Measurements from ENCODE around the gene ISG20L2. TPM values are rescaled to one million over a fixed set of nuclear protein-coding genes. Genes with fewer than 3 reads are reported as not detected.

Gene ISG20L2
- total RNA-seq, 1 donor from 2014 or later = 35.3 TPM

DNA sequence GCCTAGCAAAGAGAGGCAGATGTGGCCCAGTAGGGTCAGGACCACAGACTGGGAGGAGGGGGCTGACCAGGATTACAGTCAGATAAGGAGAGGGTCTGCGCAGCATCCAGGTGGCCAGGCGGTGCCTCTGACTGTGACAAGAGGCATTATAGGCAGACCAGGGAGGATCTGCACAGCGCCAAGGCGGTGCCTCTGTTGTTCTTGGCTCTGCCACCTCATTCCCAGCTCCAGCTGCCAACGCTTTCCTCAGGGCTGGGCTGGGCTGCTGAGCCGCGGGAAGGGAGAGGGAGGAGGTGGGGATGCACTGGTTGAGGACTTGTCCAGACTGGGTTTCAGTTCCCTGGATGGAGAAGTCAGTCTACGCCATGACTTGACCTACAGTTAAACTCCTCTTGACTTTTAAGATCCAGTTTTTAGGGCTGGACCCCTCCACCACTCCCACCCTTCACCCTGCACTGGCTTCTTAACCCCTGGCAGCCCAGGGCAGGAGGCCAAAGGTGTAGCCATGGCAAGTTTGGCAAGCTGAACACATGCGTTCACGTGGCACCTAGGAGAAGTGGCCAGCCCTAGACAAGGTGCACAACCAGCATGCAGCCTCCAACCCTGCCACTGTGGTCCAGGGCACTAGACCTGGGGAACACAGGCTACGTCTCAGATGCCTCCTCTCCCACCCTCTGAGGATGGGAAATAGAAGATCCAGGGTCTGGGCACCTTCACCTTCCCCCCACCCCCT lies 18.6 kb downstream of the ISG20L2 start:
- Mint-ChIP-seq H3K9me3 (no peaks in the 10 kb centered on the region), H3K36me3 (peaks cover 3% of the 10 kb centered on the region), H3K4me3 (peak overlapping the region; percentile 93), H3K27ac (peak overlapping the region; percentile 3), H3K4me1 (ENCODE audit: unreplicated experiment) (peaks cover 57% of the 10 kb centered on the region), H3K27me3 (no peaks in the 10 kb centered on the region)
- no peak for DNase-seq (ENCODE audit: extremely low spot score, unreplicated experiment)
- TF ChIP-seq, protein P1, sequence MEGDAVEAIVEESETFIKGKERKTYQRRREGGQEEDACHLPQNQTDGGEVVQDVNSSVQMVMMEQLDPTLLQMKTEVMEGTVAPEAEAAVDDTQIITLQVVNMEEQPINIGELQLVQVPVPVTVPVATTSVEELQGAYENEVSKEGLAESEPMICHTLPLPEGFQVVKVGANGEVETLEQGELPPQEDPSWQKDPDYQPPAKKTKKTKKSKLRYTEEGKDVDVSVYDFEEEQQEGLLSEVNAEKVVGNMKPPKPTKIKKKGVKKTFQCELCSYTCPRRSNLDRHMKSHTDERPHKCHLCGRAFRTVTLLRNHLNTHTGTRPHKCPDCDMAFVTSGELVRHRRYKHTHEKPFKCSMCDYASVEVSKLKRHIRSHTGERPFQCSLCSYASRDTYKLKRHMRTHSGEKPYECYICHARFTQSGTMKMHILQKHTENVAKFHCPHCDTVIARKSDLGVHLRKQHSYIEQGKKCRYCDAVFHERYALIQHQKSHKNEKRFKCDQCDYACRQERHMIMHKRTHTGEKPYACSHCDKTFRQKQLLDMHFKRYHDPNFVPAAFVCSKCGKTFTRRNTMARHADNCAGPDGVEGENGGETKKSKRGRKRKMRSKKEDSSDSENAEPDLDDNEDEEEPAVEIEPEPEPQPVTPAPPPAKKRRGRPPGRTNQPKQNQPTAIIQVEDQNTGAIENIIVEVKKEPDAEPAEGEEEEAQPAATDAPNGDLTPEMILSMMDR (conservative IDR thresholded peaks at IDR 0.05) = no peak

DNA sequence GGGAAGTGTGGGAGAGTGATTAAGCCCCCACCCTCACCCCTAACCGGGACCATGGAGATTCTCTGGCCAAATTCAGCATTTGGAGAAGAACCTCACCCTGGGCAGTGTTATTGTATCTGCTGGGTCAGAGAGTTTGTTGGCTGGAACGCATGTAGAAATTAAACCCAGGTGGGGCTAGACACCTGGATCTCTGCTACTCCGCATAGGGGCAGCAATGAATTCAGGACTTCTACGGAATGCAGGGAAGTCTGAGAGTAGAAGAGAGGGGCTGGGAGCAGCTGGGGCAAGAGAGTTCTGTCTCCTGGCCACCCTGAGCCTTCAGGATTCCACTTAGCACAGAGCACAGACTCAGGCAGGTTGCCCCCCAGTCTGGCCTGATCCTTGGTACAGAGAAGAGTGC lies 19.5 kb downstream of the ISG20L2 start:
- Mint-ChIP-seq H3K4me1 (ENCODE audit: unreplicated experiment) (peaks cover 57% of the 10 kb centered on the region), H3K4me3 (peak overlapping the region; percentile 93), H3K36me3 (no peaks in the 10 kb centered on the region), H3K27ac (peak overlapping the region; percentile 73), H3K27me3 (peaks cover 6% of the 10 kb centered on the region), H3K9me3 (no peaks in the 10 kb centered on the region)
- no peak for DNase-seq (ENCODE audit: extremely low spot score, unreplicated experiment)
- TF ChIP-seq, protein P1 (conservative IDR thresholded peaks at IDR 0.05) = no peak

DNA sequence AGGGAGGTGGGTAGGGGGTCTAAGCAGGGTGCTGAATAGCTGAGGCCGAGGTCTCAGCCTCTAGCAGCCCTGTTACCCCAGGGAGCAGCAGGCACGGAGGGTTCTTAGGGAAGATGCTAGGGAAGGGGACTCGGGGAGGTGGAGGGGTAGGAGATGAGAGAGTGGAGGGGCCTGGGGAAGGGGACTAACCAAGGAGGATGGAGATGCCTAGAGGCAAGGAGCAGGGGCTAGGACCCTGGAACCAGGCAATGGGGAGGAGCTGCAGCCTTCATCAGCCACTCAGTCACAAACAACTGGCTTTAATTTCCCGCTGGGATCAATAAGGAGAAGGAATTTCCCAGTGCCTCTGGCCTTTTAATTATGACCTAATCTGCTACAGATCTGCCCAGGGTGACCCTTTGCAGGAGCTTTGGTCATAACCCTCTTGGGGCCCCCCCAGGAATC lies 20.3 kb downstream of the ISG20L2 start:
- H3K27ac Mint-ChIP-seq = peak overlapping the region; percentile 73
- H3K4me1 Mint-ChIP-seq (ENCODE audit: unreplicated experiment) = peaks cover 65% of the 10 kb centered on the region
- no peaks in the 10 kb centered on the region for H3K36me3 Mint-ChIP-seq
- H3K27me3 Mint-ChIP-seq = peaks cover 7% of the 10 kb centered on the region
- TF ChIP-seq, protein P1 (conservative IDR thresholded peaks at IDR 0.05) = no peak
- H3K9me3 Mint-ChIP-seq = no peaks in the 10 kb centered on the region
- no peak for DNase-seq (ENCODE audit: extremely low spot score, unreplicated experiment)
- peak overlapping the region; percentile 93 for H3K4me3 Mint-ChIP-seq

DNA sequence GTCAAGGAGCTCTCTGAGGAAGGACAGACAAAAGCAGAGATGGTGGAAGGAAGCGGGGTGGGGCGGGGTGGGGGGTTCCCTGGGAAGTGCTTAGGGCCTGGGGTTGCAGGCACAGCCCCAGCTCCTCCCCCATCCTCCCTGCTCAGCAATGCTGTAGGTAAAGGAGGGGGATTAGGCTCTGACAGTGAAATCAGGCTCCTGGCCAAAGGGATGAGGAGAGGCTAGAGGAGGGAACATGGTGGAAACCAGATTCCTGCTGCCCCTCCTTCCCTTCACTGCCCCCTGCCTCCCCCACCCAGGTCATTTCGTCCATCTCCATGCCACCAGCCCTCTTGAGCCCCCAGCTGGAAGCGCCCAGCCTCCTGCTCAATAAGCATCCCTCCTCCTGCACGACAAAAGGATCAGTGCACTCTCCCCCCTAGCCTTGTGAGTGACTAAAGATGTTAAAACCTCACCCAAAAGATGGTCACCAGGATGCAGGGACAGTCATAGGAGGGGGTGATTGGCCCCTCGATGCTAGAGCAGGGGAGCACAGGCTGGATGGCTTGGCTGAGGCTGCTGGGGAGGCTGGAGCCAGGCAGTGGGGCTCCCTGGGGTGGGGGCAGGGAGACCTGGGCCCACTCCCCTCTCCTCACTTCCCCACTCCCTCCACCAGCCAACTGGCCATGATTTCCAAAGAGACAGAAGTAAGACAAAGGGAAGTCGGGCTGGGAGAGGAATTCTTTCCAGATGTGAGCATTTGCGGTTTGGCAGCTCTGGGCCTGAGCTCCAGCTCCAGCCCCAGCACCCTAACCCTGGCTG lies 20.9 kb downstream of the ISG20L2 start:
- H3K4me3 Mint-ChIP-seq = peak overlapping the region; percentile 93
- H3K4me1 Mint-ChIP-seq (ENCODE audit: unreplicated experiment) = peaks cover 66% of the 10 kb centered on the region

DNA sequence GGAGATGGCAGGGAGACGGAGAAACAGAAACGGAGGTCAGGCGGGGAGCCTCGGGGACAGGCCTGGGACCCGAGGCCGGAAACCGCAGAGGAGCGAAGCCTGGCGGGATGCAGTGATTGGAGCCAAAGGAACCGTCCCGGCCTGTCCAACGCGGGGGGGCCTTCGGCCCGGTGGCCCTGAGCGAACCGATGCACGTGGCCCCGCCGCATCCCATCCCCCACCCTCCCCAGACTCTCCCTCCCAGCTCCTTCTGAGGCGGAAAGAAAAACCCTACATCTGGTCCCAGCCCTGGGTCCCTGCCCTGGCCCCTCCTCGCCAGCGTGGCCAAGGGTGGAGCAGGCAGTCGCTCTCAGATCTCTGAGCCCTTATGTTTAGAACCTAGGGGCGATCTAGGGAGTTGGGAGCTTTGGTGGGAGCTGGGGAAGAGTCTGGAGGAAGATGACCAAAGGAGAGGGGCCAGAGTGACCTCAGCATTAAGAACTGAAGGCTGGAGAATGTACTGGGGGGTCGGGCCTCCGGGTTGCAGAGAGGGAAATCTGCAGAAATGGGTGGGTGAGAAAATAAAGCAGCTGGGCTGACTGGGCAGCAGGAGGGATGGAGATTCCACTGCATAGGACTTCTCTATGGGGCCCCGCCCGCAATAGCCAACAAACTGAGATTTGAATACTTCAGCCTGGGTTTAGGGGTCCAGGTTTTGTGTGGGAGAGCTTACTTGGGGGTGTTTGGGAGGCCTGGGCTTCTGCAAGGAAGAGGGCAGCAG lies 21.7 kb downstream of the ISG20L2 start:
- DNase-seq (ENCODE audit: extremely low spot score, unreplicated experiment) = no peak
- H3K27ac Mint-ChIP-seq = peak overlapping the region; percentile 73
- peaks cover 58% of the 10 kb centered on the region for H3K4me1 Mint-ChIP-seq (ENCODE audit: unreplicated experiment)
- TF ChIP-seq, protein P1 (conservative IDR thresholded peaks at IDR 0.05) = no peak
- peak overlapping the region; percentile 93 for H3K4me3 Mint-ChIP-seq
- H3K27me3 Mint-ChIP-seq = peaks cover 7% of the 10 kb centered on the region
- H3K9me3 Mint-ChIP-seq = no peaks in the 10 kb centered on the region
- H3K36me3 Mint-ChIP-seq = no peaks in the 10 kb centered on the region

More for the DNA sequence above, 20.9 kb downstream of the ISG20L2 start:
- DNase-seq (ENCODE audit: extremely low spot score, unreplicated experiment) = no peak
- Mint-ChIP-seq H3K27me3 (peaks cover 7% of the 10 kb centered on the region), H3K9me3 (no peaks in the 10 kb centered on the region), H3K27ac (peak overlapping the region; percentile 73), H3K36me3 (no peaks in the 10 kb centered on the region)
- TF ChIP-seq, protein P1 (conservative IDR thresholded peaks at IDR 0.05) = no peak
